G401.6 (cell line): ENCODE data around the gene INKA2.

Experiments used
- FAIRE-seq: peaks from 2 replicates; lab custom pipeline; 2012; peaks lifted over from hg19 to GRCh38; lab: Jason Lieb, UNC

The INKA2 gene

GRCh38 chr1:111732718-111733117 is 6.5 kb downstream of the INKA2 start:
- no peak for FAIRE-seq

- no peak for FAIRE-seq
Observed at GRCh38 chr1:111731956-111732355, 7.2 kb downstream of the INKA2 start.

GRCh38 chr1:111730706-111731105 is 8.5 kb downstream of the INKA2 start:
- FAIRE-seq: no peak

GRCh38 chr1:111729946-111730681 is 9.1 kb downstream of the INKA2 start:
- FAIRE-seq: no peak

GRCh38 chr1:111729271-111729921 is 9.8 kb downstream of the INKA2 start:
- no peak for FAIRE-seq

GRCh38 chr1:111727056-111727455 is 12.1 kb downstream of the INKA2 start:
- no peak for FAIRE-seq

- FAIRE-seq: no peak
Observed at GRCh38 chr1:111725192-111725591, 14.0 kb downstream of the INKA2 start.

GRCh38 chr1:111723871-111724270 is 15.3 kb downstream of the INKA2 start:
- FAIRE-seq: no peak

- FAIRE-seq: no peak
Observed at GRCh38 chr1:111723091-111723806, 15.9 kb downstream of the INKA2 start.

GRCh38 chr1:111720977-111721786 is 18.0 kb downstream of the INKA2 start:
- no peak for FAIRE-seq

- no peak for FAIRE-seq
Observed at GRCh38 chr1:111720274-111720976, 18.8 kb downstream of the INKA2 start.

GRCh38 chr1:111719674-111720132 is 19.5 kb downstream of the INKA2 start:
- no peak for FAIRE-seq

GRCh38 chr1:111719135-111719534 is 20.1 kb downstream of the INKA2 start:
- FAIRE-seq: no peak

GRCh38 chr1:111717450-111717849 is 21.7 kb downstream of the INKA2 start:
- FAIRE-seq: no peak

GRCh38 chr1:111716333-111716732 is 22.9 kb downstream of the INKA2 start:
- no peak for FAIRE-seq

- FAIRE-seq: no peak
Observed at GRCh38 chr1:111709986-111710385, 29.2 kb downstream of the INKA2 start.

GRCh38 chr1:111707906-111708305 is 31.3 kb downstream of the INKA2 start:
- FAIRE-seq: no peak

GRCh38 chr1:111706921-111707320 is 32.3 kb downstream of the INKA2 start:
- FAIRE-seq: peak; percentile 19

- FAIRE-seq: no peak
Observed at GRCh38 chr1:111705841-111706240, 33.4 kb downstream of the INKA2 start.

- FAIRE-seq: no peak
Observed at GRCh38 chr1:111704776-111705175, 34.4 kb downstream of the INKA2 start.

GRCh38 chr1:111704240-111704639 is 35.0 kb downstream of the INKA2 start:
- FAIRE-seq: no peak
